ENCODE results near the gene APBB2. TPM values are rescaled to one million over a fixed set of nuclear protein-coding genes. Genes with fewer than 3 reads are reported as not detected.

The APBB2 gene
- total RNA-seq, 2 donors from 2014 or later: 17.4 to 56.6 TPM

DNA sequence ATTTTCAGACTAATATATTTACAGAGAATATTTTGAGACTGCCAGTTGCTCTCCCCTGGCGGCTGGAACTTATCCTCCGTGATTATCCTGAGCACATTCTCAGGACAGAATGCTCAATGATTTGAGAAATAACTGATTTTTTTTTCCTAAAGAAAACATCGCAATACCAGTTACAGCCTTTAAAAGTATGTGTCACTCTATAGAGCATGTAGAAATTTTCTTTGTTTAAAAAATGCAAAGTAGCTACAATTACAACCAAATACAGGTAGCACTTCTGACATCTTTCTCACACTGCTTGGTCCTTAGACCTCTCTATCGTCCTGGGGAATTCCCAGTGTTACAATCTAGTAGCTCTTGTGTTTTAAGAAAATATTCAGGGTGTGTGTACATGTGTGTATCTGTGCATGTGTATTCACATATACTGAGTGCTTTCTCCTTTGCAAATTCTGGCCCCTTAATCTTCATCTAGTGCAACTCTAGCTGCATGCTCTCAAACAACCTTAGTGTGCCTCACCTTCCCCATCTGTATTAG is 13.8 kb downstream of the APBB2 start:
- DNase-seq (ENCODE audit: low spot score): no peak
- 89% methylated on average over 4 of the region's 4 CpGs for WGBS
- H3K9me3 ChIP-seq: no peaks in the 10 kb centered on the region
- TF ChIP-seq, protein P1, sequence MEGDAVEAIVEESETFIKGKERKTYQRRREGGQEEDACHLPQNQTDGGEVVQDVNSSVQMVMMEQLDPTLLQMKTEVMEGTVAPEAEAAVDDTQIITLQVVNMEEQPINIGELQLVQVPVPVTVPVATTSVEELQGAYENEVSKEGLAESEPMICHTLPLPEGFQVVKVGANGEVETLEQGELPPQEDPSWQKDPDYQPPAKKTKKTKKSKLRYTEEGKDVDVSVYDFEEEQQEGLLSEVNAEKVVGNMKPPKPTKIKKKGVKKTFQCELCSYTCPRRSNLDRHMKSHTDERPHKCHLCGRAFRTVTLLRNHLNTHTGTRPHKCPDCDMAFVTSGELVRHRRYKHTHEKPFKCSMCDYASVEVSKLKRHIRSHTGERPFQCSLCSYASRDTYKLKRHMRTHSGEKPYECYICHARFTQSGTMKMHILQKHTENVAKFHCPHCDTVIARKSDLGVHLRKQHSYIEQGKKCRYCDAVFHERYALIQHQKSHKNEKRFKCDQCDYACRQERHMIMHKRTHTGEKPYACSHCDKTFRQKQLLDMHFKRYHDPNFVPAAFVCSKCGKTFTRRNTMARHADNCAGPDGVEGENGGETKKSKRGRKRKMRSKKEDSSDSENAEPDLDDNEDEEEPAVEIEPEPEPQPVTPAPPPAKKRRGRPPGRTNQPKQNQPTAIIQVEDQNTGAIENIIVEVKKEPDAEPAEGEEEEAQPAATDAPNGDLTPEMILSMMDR (IDR thresholded peaks at IDR 0.05): no peak
- TF ChIP-seq POLR2AphosphoS5 (IDR thresholded peaks at IDR 0.05) (no peak), POLR2A (IDR thresholded peaks at IDR 0.05) (no peak)
- no peaks in the 10 kb centered on the region for H3K27me3 ChIP-seq (replicated peaks; ENCODE audit: insufficient read depth)
- intact Hi-C loops (cut with DNase I): no loop called here
- H3K4me3 ChIP-seq: no peak overlapping the region
- no peaks in the 10 kb centered on the region for H3K36me3 ChIP-seq
- H3K27ac ChIP-seq: no peak overlapping the region
- H3K4me1 ChIP-seq (replicated peaks): no peaks in the 10 kb centered on the region

DNA sequence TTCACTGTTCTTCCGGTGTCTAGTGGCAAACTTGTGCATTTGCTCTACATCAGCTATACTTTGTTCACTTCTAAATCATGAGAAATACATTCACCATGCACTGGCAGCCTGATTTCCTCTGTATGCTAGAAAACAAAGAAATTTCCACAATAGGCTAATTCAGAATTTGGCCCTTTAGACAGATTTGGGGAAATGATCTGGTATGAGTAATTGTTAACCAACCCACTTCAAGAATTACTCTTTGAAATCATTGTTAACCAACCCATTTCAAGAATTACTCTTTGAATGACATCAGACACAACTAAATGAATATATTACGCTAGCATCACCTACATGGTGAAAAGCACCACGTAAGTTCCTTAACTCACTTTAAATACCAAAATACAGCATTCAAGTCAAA is 14.6 kb downstream of the APBB2 start:
- Histone ChIP-seq H3K27me3 (replicated peaks; ENCODE audit: insufficient read depth) (no peaks in the 10 kb centered on the region), H3K27ac (no peak overlapping the region), H3K36me3 (no peaks in the 10 kb centered on the region), H3K9me3 (no peaks in the 10 kb centered on the region), H3K4me1 (replicated peaks) (no peaks in the 10 kb centered on the region), H3K4me3 (no peak overlapping the region)
- intact Hi-C loops (cut with DNase I): no loop called here
- TF ChIP-seq, protein P1 (IDR thresholded peaks at IDR 0.05): no peak
- TF ChIP-seq POLR2A (IDR thresholded peaks at IDR 0.05) (no peak), POLR2AphosphoS5 (IDR thresholded peaks at IDR 0.05) (no peak)
- DNase-seq (ENCODE audit: low spot score): no peak
- 72% methylated on average over 3 of the region's 3 CpGs for WGBS

DNA sequence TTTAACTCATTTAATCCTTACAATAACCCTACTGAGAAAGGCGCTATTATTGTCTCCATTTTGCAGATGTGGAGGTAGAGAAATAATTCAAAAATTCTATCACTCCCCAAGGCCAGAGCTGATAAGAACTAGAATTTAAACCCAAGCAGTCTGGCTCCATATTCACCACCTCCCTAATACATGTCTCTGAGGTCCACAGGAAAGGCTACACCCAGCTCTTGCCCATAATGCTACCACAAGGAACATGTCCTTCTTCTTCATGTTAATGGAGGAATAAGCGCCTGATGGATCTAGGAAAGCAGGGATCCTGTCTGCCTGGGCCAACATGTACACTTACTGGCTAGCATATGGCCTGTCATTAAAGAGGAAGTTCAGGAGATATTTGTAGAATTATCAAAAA is 16.3 kb downstream of the APBB2 start:
- Histone ChIP-seq H3K27me3 (replicated peaks; ENCODE audit: insufficient read depth) (no peaks in the 10 kb centered on the region), H3K9me3 (no peaks in the 10 kb centered on the region), H3K4me3 (no peak overlapping the region), H3K4me1 (replicated peaks) (no peaks in the 10 kb centered on the region), H3K36me3 (no peaks in the 10 kb centered on the region), H3K27ac (no peak overlapping the region)
- TF ChIP-seq POLR2AphosphoS5 (IDR thresholded peaks at IDR 0.05) (no peak), POLR2A (IDR thresholded peaks at IDR 0.05) (no peak)
- TF ChIP-seq, protein P1 (IDR thresholded peaks at IDR 0.05): no peak
- no peak for DNase-seq (ENCODE audit: low spot score)
- intact Hi-C loops (cut with DNase I): no loop called here
- WGBS: 95% methylated on average over 2 of the region's 2 CpGs

DNA sequence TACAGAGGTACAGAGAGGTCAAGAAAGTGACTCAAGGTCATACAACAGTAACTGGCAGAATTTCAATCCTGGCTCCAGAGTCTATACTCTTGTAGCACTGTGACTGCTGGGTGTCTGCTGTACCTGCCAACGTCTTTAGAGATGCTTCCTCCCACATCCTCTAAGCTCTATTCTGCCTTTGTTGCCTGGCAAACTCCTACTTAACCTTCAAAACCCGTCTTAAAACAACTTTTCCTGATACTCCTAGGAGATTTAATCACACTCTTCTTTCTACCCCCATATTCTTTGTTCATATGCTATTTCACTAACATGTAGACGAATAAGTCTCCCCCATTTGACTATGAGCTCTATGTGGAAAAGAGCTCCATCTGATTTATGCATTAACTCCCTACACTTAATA is 16.8 kb downstream of the APBB2 start:
- Histone ChIP-seq H3K4me1 (replicated peaks) (no peaks in the 10 kb centered on the region), H3K27me3 (replicated peaks; ENCODE audit: insufficient read depth) (no peaks in the 10 kb centered on the region), H3K36me3 (no peaks in the 10 kb centered on the region), H3K27ac (no peak overlapping the region), H3K9me3 (no peaks in the 10 kb centered on the region), H3K4me3 (no peak overlapping the region)
- intact Hi-C loops (cut with DNase I): no loop called here
- TF ChIP-seq, protein P1 (IDR thresholded peaks at IDR 0.05): no peak
- no peak for TF ChIP-seq POLR2AphosphoS5 (IDR thresholded peaks at IDR 0.05)
- 90% methylated on average over 3 of the region's 3 CpGs for WGBS
- DNase-seq (ENCODE audit: low spot score): no peak

DNA sequence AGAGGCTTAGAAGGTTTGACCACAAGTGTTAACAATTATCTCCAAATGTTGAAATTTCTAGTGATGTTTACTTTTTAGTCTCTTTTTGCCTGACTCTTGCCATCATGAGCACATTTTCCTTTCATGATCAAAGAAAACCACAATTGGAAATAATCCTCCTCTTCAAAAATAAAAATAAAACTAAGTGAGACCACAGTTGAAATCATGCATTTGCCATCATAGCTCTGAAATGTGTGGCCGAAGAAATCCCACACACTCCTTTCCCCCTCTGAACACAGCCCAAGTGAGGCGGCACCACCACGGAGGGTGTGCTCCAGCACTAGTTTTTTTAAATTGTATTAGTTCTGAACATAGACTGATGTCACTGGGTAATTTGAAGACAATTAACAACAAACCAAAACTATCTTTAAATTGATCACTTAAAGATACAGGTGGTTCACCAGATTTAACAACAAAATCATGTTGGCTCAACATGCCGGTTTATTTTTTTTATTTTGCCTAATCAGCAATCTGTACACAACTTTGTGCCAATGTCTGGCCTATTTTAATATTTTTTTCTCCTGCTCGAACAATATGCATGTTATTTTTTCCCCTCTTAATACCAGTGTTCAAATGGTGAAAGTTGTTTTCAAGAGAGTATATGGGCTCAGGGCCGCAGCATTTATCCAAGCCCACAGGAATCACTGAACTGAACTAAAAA is 17.6 kb downstream of the APBB2 start:
- H3K4me1 ChIP-seq (replicated peaks): no peaks in the 10 kb centered on the region
- H3K27me3 ChIP-seq (replicated peaks; ENCODE audit: insufficient read depth): no peaks in the 10 kb centered on the region
- H3K27ac ChIP-seq: no peak overlapping the region
- TF ChIP-seq, protein P1 (IDR thresholded peaks at IDR 0.05): no peak
- no peak for TF ChIP-seq POLR2A (IDR thresholded peaks at IDR 0.05)
- no peak for TF ChIP-seq POLR2AphosphoS5 (IDR thresholded peaks at IDR 0.05)
- DNase-seq (ENCODE audit: low spot score): no peak
- no peaks in the 10 kb centered on the region for H3K36me3 ChIP-seq
- intact Hi-C loops (cut with DNase I): no loop called here
- H3K4me3 ChIP-seq: no peak overlapping the region
- WGBS: 68% methylated on average over 6 of the region's 6 CpGs
- no peaks in the 10 kb centered on the region for H3K9me3 ChIP-seq

Data from prostate gland (tissue), 2 donors.